Gastroesophageal sphincter (tissue), 3 donors: ENCODE measurements around the gene FAIM2.
A peak's percentile ranks its signal among the peaks of the same experiment; 100 is the strongest.

Source experiments
- CTCF ChIP-seq, 4 experiments: fragments of 200-600 bp in 2 of 4; fragments of 450-650 bp in 2 of 4; sonication (generic) in 1 of 4; IDR thresholded peaks; one replicate each; pipeline ENCODE4 v1.5.1; 2017 to 2019; ENCODE audit warnings: antibody characterized with exemption in 4 of 4, mild to moderate bottlenecking in 2 of 4, moderate library complexity in 2 of 4
- POLR2AphosphoS5 ChIP-seq: sonication (generic); formaldehyde crosslinking; IDR thresholded peaks from one replicate; pipeline ENCODE4 v1.6.1; 2017; ENCODE audit warnings: antibody characterized with exemption

GRCh38 chr12:49842519-49843352 lies 61.0 kb downstream of the FAIM2 start, which contains the start of gene BCDIN3D:
- TF ChIP-seq CTCF (IDR thresholded peaks at IDR 0.05) (peak in 1 of 4 experiments; percentile 30), POLR2AphosphoS5 (peak; percentile 84)
